Colonic mucosa (tissue), 4 donors: ENCODE results near the gene MPPED1. TPM values are rescaled to one million over a fixed set of nuclear protein-coding genes. Genes with fewer than 3 reads are reported as not detected.

Experiments used
- DNase-seq: peaks from one replicate; pipeline ENCODE4 v3.0.0-alpha.2; 2020
- H3K27ac ChIP-seq: fragments of 200-600 bp; one replicate; pipeline ENCODE4 v1.8.0; 2021
- H3K27me3 ChIP-seq: fragments of 200-600 bp; one replicate; pipeline ENCODE4 v1.8.0; 2021
- H3K36me3 ChIP-seq: fragments of 200-600 bp; one replicate; pipeline ENCODE4 v1.8.0; 2021
- H3K4me1 ChIP-seq: fragments of 200-600 bp; one replicate; pipeline ENCODE4 v1.8.0; 2021; ENCODE audit warnings: mild to moderate bottlenecking
- H3K4me3 ChIP-seq: fragments of 200-600 bp; one replicate; pipeline ENCODE4 v1.8.0; 2021
- H3K9ac ChIP-seq, 2 donors: one replicate each; pipeline ENCODE4 v1.7.0; 2013; ENCODE audit warnings: control low read depth in 2 of 2, low read depth in 2 of 2, low read length in 2 of 2
- H3K9me3 ChIP-seq: fragments of 200-600 bp; one replicate; pipeline ENCODE4 v1.8.0; 2021
- CTCF ChIP-seq: fragments of 200-600 bp; IDR thresholded peaks from one replicate; pipeline ENCODE4 v1.8.0; 2022; ENCODE audit warnings: antibody characterized with exemption, mild to moderate bottlenecking
- intact Hi-C: fragments of 100-400 bp; cut with DNase I; formaldehyde crosslinking; loops from one replicate; pipeline ENCODE4 v1.14.1; 2022
- total RNA-seq, 2 donors: library from RNA; stranded (reverse); fragmentation: NEBNext Ultra II Directional in 1 of 2; extraction: Animal tissue kit (Norgen Biotek cat#: 25700) in 1 of 2; gene quantifications; one replicate each; pipeline ENCODE4 v1.2.1, GENCODE V29; 2021
- donor health status: healthy.
- donor health status: DM: no; HTN: no; CAD: no.
- donor health status: DM: no; HTN: no; CAD: no.

Gene MPPED1
- total RNA-seq, 2 donors from 2014 or later, result 0.05 TPM; not detected in 1

- no peak overlapping the region for H3K27ac ChIP-seq
- H3K27me3 ChIP-seq, result no peaks in the 10 kb centered on the region
- H3K4me1 ChIP-seq, result no peaks in the 10 kb centered on the region
- H3K4me3 ChIP-seq, result no peak overlapping the region
- intact Hi-C loops, result no loop called here
- DNase-seq, result no peak
- TF ChIP-seq CTCF, result no peak
- H3K9me3 ChIP-seq, result no peaks in the 10 kb centered on the region
- no peaks in the 10 kb centered on the region for H3K36me3 ChIP-seq
- no peak overlapping the region for H3K9ac ChIP-seq
Measured at GRCh38 chr22:43433451-43434274, 21.8 kb downstream of the MPPED1 start.

- Histone ChIP-seq H3K27me3 (no peaks in the 10 kb centered on the region), H3K27ac (no peak overlapping the region), H3K4me3 (no peak overlapping the region), H3K36me3 (no peaks in the 10 kb centered on the region), H3K9me3 (no peaks in the 10 kb centered on the region), H3K4me1 (no peaks in the 10 kb centered on the region), H3K9ac (no peak overlapping the region)
- TF ChIP-seq CTCF, result no peak
- intact Hi-C loops, result no loop called here
- DNase-seq, result no peak
Measured at GRCh38 chr22:43434275-43434927, 22.6 kb downstream of the MPPED1 start.

- intact Hi-C loops, result no loop called here
- no peak overlapping the region for H3K9ac ChIP-seq
Measured at GRCh38 chr22:43434928-43435311, 23.1 kb downstream of the MPPED1 start.

GRCh38 chr22:43435851-43436811 is 24.3 kb downstream of the MPPED1 start:
- Histone ChIP-seq H3K9ac (no peak overlapping the region), H3K4me3 (no peak overlapping the region), H3K4me1 (no peaks in the 10 kb centered on the region), H3K9me3 (no peaks in the 10 kb centered on the region), H3K36me3 (no peaks in the 10 kb centered on the region), H3K27me3 (no peaks in the 10 kb centered on the region), H3K27ac (no peak overlapping the region)
- no peak for TF ChIP-seq CTCF
- no peak for DNase-seq
- intact Hi-C loops, result no loop called here

More at GRCh38 chr22:43434928-43435311, 23.1 kb downstream of the MPPED1 start:
- Histone ChIP-seq H3K27me3 (no peaks in the 10 kb centered on the region), H3K36me3 (no peaks in the 10 kb centered on the region), H3K9me3 (no peaks in the 10 kb centered on the region), H3K27ac (no peak overlapping the region), H3K4me1 (no peaks in the 10 kb centered on the region), H3K4me3 (no peak overlapping the region)
- DNase-seq, result no peak
- TF ChIP-seq CTCF, result no peak

GRCh38 chr22:43436868-43437267 is 25.1 kb downstream of the MPPED1 start:
- TF ChIP-seq CTCF, result no peak
- Histone ChIP-seq H3K9ac (no peak overlapping the region), H3K4me1 (no peaks in the 10 kb centered on the region), H3K4me3 (no peak overlapping the region), H3K9me3 (no peaks in the 10 kb centered on the region), H3K36me3 (no peaks in the 10 kb centered on the region), H3K27me3 (no peaks in the 10 kb centered on the region), H3K27ac (no peak overlapping the region)
- DNase-seq, result no peak
- intact Hi-C loops, result no loop called here
